Karpas-422 (cell line): ENCODE data around the gene GID4. TPM values are rescaled to one million over a fixed set of nuclear protein-coding genes. Genes with fewer than 3 reads are reported as not detected.

Experiments
- DNase-seq: peaks from one replicate; pipeline ENCODE4 v3.0.0-alpha.2; 2015
- H2AFZ ChIP-seq: fragments of 200-600 bp; sonication (generic); 2 replicates; pipeline ENCODE4 v1.6.1; 2014; ENCODE audit warnings: antibody characterized with exemption, low read length, mixed read lengths
- H3K27ac ChIP-seq: fragments of 200-600 bp; sonication (generic); 2 replicates; pipeline ENCODE4 v1.5.1; 2014; ENCODE audit warnings: mild to moderate bottlenecking, low read length, moderate library complexity
- H3K27me3 ChIP-seq: fragments of 200-600 bp; sonication (generic); 2 replicates; pipeline ENCODE4 v1.6.1; 2014; ENCODE audit warnings: low read length, mixed read lengths
- H3K36me3 ChIP-seq: fragments of 200-600 bp; sonication (generic); 2 replicates; pipeline ENCODE4 v1.6.1; 2014; ENCODE audit warnings: low read length, mixed read lengths; ENCODE audit not compliant: insufficient read depth
- H3K4me1 ChIP-seq: fragments of 200-600 bp; sonication (generic); 2 replicates; pipeline ENCODE4 v1.6.1; 2014; ENCODE audit warnings: mild to moderate bottlenecking, low read length, mixed read lengths
- H3K4me2 ChIP-seq: fragments of 200-600 bp; sonication (generic); 2 replicates; pipeline ENCODE4 v1.6.1; 2014; ENCODE audit warnings: low read length, low read depth, mild to moderate bottlenecking; ENCODE audit not compliant: poor library complexity, severe bottlenecking
- H3K4me3 ChIP-seq: fragments of 200-600 bp; sonication (generic); 2 replicates; pipeline ENCODE4 v1.5.1; 2014; ENCODE audit warnings: mild to moderate bottlenecking, antibody characterized with exemption, low read length, mixed read lengths
- H3K79me2 ChIP-seq: fragments of 200-600 bp; sonication (generic); 2 replicates; pipeline ENCODE4 v1.6.1; 2014; ENCODE audit warnings: mild to moderate bottlenecking, low read length, mixed read lengths
- H3K9ac ChIP-seq: fragments of 200-600 bp; sonication (generic); 2 replicates; pipeline ENCODE4 v1.6.0; 2014; ENCODE audit warnings: low read length
- H3K9me2 ChIP-seq: fragments of 200-600 bp; sonication (generic), shearing (Covaris generic); replicated peaks from 2 replicates; pipeline ENCODE4 v1.6.0; 2014; ENCODE audit warnings: mild to moderate bottlenecking, low read length, moderate library complexity; ENCODE audit not compliant: insufficient read depth
- H3K9me3 ChIP-seq: fragments of 300-700, 200-600 bp; sonication (generic); 2 replicates; pipeline ENCODE4 v1.6.1; 2014; ENCODE audit warnings: low read length, mixed read lengths
- H4K20me1 ChIP-seq: fragments of 200-600 bp; sonication (generic); 2 replicates; pipeline ENCODE4 v1.6.1; 2014; ENCODE audit warnings: mild to moderate bottlenecking, antibody characterized with exemption, low read length, low read depth; ENCODE audit not compliant: insufficient read depth
- total RNA-seq: library from RNA; depleted of rRNA; stranded (reverse); fragments of >200 nt; shearing (Covaris generic); gene quantifications from 2 replicates; pipeline ENCODE4 v1.2.3, GENCODE V29; 2014; ENCODE audit warnings: low replicate concordance

GID4 gene
- total RNA-seq, 1 experiment from 2014 or later, result 8.9 TPM

DNA sequence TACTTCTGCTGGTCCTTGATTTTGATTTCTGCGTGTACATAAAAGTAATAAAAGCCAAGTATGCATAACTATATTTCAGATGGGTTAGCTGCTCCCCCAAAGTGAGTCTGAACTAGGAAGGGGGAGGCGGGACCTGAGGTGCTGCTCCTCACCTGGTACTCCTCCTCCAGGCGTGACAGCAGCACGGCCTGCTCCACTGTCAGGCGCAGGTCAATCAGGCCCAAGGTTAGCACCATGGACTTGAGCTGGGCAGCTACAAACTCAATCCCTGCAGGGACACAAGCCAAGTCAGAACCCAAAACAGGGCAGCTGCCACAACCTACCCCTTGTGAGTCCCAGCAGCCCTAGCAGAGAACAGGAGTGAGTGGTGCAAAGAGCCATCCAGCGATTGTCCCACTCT is 18.2 kb upstream of the GID4 start:
- H3K79me2 ChIP-seq, result no peaks in the 10 kb centered on the region
- H3K27ac ChIP-seq, result no peak overlapping the region
- H3K4me1 ChIP-seq, result no peaks in the 10 kb centered on the region
- H3K9ac ChIP-seq, result no peak overlapping the region
- 0 out of 2 replicates have a peak, but pooled peaks cover 4% of the 10 kb centered on the region for H4K20me1 ChIP-seq
- DNase-seq, result no peak
- no peaks in the 10 kb centered on the region for H3K9me3 ChIP-seq
- no peaks in the 10 kb centered on the region for H3K9me2 ChIP-seq
- H3K27me3 ChIP-seq, result no peaks in the 10 kb centered on the region
- peaks cover 6% of the 10 kb centered on the region for H3K36me3 ChIP-seq
- no peak overlapping the region for H2AFZ ChIP-seq
- H3K4me3 ChIP-seq, result no peak overlapping the region
- H3K4me2 ChIP-seq, result no peak overlapping the region

DNA sequence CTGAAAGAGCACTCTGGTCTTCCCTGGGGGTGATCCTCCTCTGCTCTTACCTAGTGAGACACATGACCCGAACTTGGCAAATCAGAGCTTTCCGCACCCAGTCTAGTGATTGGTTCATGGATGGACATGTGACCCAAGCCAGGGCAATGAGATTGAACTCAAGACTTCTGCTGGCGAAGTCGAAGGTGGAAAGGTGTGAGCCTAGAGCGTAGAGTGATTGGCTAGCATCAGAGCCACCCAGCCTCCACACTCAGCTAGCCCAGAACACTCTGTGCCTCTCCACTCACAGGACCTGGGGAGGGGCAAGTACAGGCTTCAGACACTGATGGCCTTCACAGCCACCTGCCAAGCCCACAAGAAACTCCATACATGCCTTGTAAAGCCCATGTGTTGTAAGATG is 17.8 kb upstream of the GID4 start:
- Histone ChIP-seq H3K27ac (no peak overlapping the region), H3K4me3 (no peak overlapping the region), H3K27me3 (no peaks in the 10 kb centered on the region), H4K20me1 (0 out of 2 replicates have a peak, but pooled peaks cover 4% of the 10 kb centered on the region), H2AFZ (no peak overlapping the region), H3K9me2 (no peaks in the 10 kb centered on the region), H3K36me3 (peaks cover 5% of the 10 kb centered on the region), H3K4me2 (no peak overlapping the region), H3K9ac (no peak overlapping the region), H3K79me2 (no peaks in the 10 kb centered on the region), H3K4me1 (no peaks in the 10 kb centered on the region), H3K9me3 (no peaks in the 10 kb centered on the region)
- no peak for DNase-seq

DNA sequence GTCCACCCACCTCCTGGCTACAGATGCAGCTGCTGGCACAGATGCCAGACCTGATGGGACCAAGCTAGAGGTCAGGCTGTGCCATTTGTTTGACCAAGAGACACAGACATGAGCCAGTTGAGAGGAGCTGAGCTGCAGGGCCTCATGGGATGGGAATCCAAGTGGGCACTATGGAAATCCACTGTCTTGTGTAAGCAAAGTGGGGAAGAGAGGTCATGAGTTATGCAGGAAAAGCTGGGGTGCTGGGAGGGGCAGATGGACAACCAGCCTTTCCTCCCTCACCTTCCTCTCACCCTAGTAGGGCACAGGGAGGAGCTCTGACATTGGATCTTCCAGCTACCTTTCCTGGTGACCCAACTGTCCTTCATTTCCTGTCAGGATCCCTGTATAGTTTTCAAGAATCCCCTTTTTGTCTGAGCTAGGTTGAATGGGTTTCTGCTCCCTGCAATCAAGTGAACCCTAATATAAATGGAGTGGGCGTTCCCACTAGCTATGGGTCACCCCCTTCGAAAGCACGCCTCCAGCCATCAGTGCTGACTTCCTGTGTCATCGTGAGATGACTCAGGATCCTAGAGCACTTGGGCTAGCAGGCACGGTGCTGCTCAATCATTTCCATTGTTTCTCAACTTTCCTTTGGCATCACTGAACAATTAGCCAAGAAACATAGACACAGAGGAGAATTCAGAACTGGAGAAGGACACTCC is 13.8 kb upstream of the GID4 start:
- Histone ChIP-seq H3K4me1 (no peaks in the 10 kb centered on the region), H4K20me1 (no peaks in the 10 kb centered on the region), H3K79me2 (peaks cover 17% of the 10 kb centered on the region), H3K9ac (no peak overlapping the region), H3K4me3 (no peak overlapping the region), H2AFZ (no peak overlapping the region), H3K4me2 (no peak overlapping the region), H3K27ac (no peak overlapping the region), H3K9me2 (no peaks in the 10 kb centered on the region), H3K36me3 (peaks cover 11% of the 10 kb centered on the region), H3K27me3 (no peaks in the 10 kb centered on the region), H3K9me3 (no peaks in the 10 kb centered on the region)
- no peak for DNase-seq

DNA sequence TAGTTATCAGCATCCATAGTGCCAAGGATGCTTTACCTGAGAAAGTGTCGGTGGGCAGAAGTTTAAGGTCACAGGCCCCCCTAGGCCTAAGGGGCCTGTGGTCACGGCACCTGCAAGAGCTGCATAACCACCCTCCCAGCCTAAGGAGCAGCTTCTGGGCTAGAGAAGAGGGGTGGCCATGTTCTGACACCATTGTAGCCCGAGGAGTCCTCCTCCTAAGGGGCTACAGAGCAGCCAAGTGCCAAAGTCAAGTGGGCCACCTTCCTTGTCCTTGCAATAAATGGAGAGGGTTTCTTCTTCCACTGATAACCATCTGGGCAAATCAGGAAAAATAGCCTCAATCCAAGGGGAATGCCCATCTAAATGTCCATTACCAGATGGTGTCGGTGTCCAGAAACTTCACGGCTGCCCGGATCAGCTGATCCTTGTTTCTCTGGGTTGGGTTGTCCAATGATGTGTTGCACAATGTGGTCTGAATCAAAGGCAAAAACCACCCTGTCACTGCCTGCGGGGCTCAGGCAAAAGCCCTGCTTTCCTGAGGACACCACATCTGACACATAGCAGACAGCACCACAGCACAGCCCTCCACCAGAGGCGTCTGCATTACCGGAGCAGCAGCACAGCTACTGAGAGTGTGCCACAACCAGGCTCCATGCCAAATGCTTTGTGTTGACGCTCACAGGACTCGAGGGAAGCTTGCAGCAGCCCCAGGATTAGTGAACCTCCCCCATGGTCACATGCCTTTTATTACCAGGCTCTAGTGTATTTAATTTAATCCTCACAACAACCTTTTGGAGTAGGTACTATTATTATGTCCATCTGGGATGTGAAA is 13.0 kb upstream of the GID4 start:
- Histone ChIP-seq H3K27ac (no peak overlapping the region), H3K27me3 (no peaks in the 10 kb centered on the region), H3K4me2 (no peak overlapping the region), H4K20me1 (no peaks in the 10 kb centered on the region), H3K79me2 (peaks cover 20% of the 10 kb centered on the region), H3K36me3 (peaks cover 11% of the 10 kb centered on the region; the same call in 1 of the 2 replicates), H3K9me3 (no peaks in the 10 kb centered on the region), H3K4me3 (no peak overlapping the region), H2AFZ (no peak overlapping the region), H3K9me2 (no peaks in the 10 kb centered on the region), H3K4me1 (no peaks in the 10 kb centered on the region), H3K9ac (no peak overlapping the region)
- no peak for DNase-seq

DNA sequence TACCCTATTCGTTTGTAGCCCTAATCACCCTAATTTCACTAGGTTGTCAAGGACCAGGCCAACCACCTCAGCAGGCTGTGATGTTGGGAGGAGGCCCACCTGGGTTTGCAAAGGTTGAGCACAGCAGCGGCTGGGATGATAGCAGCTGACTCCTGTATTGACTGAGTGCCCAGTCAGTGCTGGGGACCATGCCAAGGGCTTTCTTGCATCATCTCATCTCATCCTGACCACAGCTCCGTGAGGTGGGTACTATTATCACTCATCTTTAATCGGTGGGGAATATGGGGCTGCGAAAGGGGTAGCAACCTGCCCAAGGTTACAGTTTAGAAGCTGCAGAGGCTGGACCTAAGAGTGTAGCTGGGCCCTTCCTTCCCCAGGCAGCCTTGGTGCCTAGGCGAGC is 11.9 kb upstream of the GID4 start:
- peaks cover 31% of the 10 kb centered on the region for H3K79me2 ChIP-seq
- H4K20me1 ChIP-seq, result no peaks in the 10 kb centered on the region
- no peak overlapping the region for H3K4me3 ChIP-seq
- no peaks in the 10 kb centered on the region for H3K27me3 ChIP-seq
- no peak overlapping the region for H2AFZ ChIP-seq
- H3K27ac ChIP-seq, result no peak overlapping the region
- H3K36me3 ChIP-seq, result peaks cover 11% of the 10 kb centered on the region; the same call in 1 of the 2 replicates
- H3K4me2 ChIP-seq, result no peak overlapping the region
- no peak overlapping the region for H3K9ac ChIP-seq
- no peaks in the 10 kb centered on the region for H3K9me3 ChIP-seq
- no peak for DNase-seq
- peaks cover 6% of the 10 kb centered on the region for H3K4me1 ChIP-seq
- no peaks in the 10 kb centered on the region for H3K9me2 ChIP-seq

DNA sequence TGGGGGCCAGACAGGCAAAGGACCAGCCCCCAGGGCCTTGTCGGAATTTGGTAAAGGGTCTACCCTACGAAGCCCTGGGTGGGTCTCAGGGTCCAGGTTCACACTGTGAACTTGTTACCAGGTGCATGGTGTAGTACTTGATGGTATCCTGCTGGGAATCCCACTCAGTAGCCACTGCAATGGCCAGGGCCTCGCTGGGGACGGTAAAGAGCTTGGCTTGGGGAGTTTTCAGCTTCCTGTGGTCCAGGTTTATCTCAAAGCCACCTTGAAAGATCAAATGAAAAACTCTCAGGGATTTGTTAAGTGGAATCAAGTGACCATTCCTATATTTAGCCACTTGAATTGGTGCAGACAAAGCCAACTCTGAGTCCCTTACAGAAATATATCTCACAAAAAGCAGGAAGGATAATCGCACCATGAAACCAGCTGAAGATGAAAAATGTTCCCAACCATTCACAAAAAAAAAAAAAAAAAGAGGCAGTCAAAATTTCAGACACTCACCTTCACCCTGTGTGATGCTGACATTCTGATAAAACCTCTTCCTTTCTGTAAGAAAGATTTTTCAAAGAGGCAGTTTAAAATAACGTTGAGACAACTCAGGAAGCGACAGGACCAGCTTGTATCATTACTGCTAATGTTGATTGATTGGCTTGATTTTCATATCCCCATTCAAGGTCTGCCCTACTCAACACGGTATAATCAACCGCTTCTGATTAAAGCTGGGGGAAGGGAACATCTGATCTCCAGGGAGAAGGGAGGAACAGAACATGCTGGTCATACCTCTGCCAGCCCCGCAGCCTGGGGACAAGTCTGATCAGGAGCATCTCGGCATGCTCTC is 10.9 kb upstream of the GID4 start:
- no peak overlapping the region for H3K9ac ChIP-seq
- H3K36me3 ChIP-seq, result peaks cover 10% of the 10 kb centered on the region; the same call in 1 of the 2 replicates
- H4K20me1 ChIP-seq, result no peaks in the 10 kb centered on the region
- no peak overlapping the region for H3K4me3 ChIP-seq
- no peak for DNase-seq
- H3K79me2 ChIP-seq, result peaks cover 41% of the 10 kb centered on the region
- H3K9me3 ChIP-seq, result no peaks in the 10 kb centered on the region
- H3K27ac ChIP-seq, result no peak overlapping the region
- no peak overlapping the region for H2AFZ ChIP-seq
- H3K4me2 ChIP-seq, result no peak overlapping the region
- peaks cover 17% of the 10 kb centered on the region for H3K4me1 ChIP-seq
- H3K9me2 ChIP-seq, result no peaks in the 10 kb centered on the region
- no peaks in the 10 kb centered on the region for H3K27me3 ChIP-seq

DNA sequence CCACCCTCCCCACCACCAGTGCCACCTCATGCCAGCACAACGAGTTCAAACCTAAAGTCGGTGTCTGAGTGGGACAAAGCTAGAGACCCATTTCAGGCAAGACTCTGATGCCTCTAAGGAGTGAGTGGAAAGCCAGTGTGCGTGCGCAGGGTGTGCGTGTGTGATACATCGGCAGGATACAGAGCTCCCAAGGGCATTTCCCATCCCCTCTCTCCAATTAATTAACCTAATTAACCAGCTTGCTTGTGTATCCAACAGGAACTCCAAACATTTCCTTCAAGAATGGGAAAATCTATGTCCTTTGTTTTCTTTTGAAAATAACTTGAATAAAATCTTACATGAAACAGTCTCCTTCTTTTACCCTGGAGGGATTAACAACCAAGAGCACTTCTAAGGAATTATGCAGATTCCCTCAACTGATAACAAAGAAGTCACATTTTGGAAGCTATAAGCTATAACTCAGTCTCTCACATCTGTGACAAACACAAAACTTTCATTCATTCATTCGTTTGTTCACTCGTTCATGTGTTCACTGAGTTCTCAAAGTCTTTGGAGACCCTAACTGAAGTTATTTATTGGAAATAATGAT is 10.2 kb upstream of the GID4 start:
- no peaks in the 10 kb centered on the region for H3K27me3 ChIP-seq
- no peak overlapping the region for H2AFZ ChIP-seq
- peaks cover 47% of the 10 kb centered on the region for H3K79me2 ChIP-seq
- H3K4me2 ChIP-seq, result no peak overlapping the region
- no peaks in the 10 kb centered on the region for H3K9me2 ChIP-seq
- no peaks in the 10 kb centered on the region for H3K9me3 ChIP-seq
- H3K4me3 ChIP-seq, result no peak overlapping the region
- no peak overlapping the region for H3K27ac ChIP-seq
- peaks cover 7% of the 10 kb centered on the region; the same call in 1 of the 2 replicates for H3K36me3 ChIP-seq
- H3K9ac ChIP-seq, result no peak overlapping the region
- peaks cover 20% of the 10 kb centered on the region for H3K4me1 ChIP-seq
- no peak for DNase-seq
- H4K20me1 ChIP-seq, result no peaks in the 10 kb centered on the region
